SU-DHL-6 (cell line): ENCODE data around the gene IRF8.

ENCODE experiments used
- CTCF ChIP-seq: fragments of 200-600 bp; sonication (generic); IDR thresholded peaks from one replicate; pipeline ENCODE4 v1.5.1; 2017; ENCODE audit warnings: antibody characterized with exemption, mild to moderate bottlenecking, low read length, moderate library complexity; ENCODE audit not compliant: insufficient read depth, poor library complexity, severe bottlenecking
- EZH2phosphoT487 ChIP-seq: fragments of 200-600 bp; sonication (generic), shearing (Covaris generic); conservative IDR thresholded peaks from 2 replicates; pipeline ENCODE4 v1.6.1; 2018; ENCODE audit warnings: mild to moderate bottlenecking, antibody characterized with exemption, low read length, moderate library complexity, mixed read lengths

GRCh38 chr16:85902366-85903155 lies 3.6 kb downstream of the IRF8 start:
- TF ChIP-seq CTCF (no peak), EZH2phosphoT487 (no peak)
